Stomach (tissue), 4 donors: ENCODE results near the gene ACVR2A.

ENCODE experiments used
- CTCF ChIP-seq, 7 experiments: fragments of 450-650 bp in 4 of 7; fragments of 200-600 bp in 3 of 7; sonication (generic) in 3 of 7; IDR thresholded peaks; one replicate each; pipeline ENCODE4 v1.5.1; 2016 to 2019; ENCODE audit warnings: antibody characterized with exemption in 7 of 7, control low read depth in 2 of 7, mild to moderate bottlenecking in 1 of 7
- EP300 ChIP-seq: sonication (generic); formaldehyde crosslinking; IDR thresholded peaks from one replicate; pipeline ENCODE4 v1.6.1; 2017; ENCODE audit warnings: antibody characterized with exemption
- POLR2A ChIP-seq, 4 donors: fragments of 450-650 bp; IDR thresholded peaks; one replicate each; pipeline ENCODE4 v1.6.1; 2016; ENCODE audit warnings: antibody characterized with exemption in 4 of 4, control low read depth in 2 of 4, mild to moderate bottlenecking in 1 of 4, moderate library complexity in 1 of 4
- POLR2AphosphoS5 ChIP-seq, 3 donors: sonication (generic); formaldehyde crosslinking; IDR thresholded peaks; one replicate each; pipeline ENCODE4 v1.6.1; 2016; ENCODE audit warnings: antibody characterized with exemption in 3 of 3

GRCh38 chr2:147867050-147867449 lies 22.2 kb downstream of the ACVR2A start:
- TF ChIP-seq CTCF (IDR thresholded peaks at IDR 0.05) (no peak), POLR2AphosphoS5 (IDR thresholded peaks at IDR 0.05) (no peak), POLR2A (IDR thresholded peaks at IDR 0.05) (no peak), EP300 (no peak)
